ENCODE measurements around the gene IQCH. TPM values are rescaled to one million over a fixed set of nuclear protein-coding genes. Genes with fewer than 3 reads are reported as not detected.
A peak's percentile ranks its signal among the peaks of the same experiment; 100 is the strongest.

IQCH gene
- total and polyA plus RNA-seq, 2 experiments from 2014 or later, result 2.1 to 4.1 TPM

DNA sequence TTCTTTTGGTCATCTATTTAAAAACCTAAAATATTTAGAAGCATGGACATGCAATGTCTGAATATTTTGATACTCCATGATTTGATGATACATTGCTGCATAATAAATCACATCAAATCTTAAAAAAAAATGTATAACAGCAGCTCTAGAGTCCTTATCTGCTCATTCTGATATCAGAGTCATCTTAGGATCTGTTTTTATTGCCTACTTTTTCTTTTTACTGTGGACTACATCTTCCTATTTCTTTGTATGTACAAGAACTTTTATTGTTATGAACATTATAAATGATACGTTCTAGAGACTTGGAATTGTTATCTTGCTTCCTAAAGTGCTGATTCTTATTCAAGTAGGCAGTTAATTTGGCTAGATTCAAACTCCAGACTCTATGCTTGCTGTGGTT, 72.7 kb downstream of the IQCH start:
- Histone ChIP-seq H3K79me2 (ENCODE audit: insufficient read depth) (no peaks in the 10 kb centered on the region), H3F3A (ENCODE audit: insufficient read depth) (no peaks in the 10 kb centered on the region), H3K9me2 (ENCODE audit: insufficient read depth) (no peaks in the 10 kb centered on the region), H3K27ac (no peak overlapping the region), H3K9me3 (ENCODE audit: low read depth) (no peaks in the 10 kb centered on the region), H3K4me3 (no peak overlapping the region), H3K36me3 (ENCODE audit: low read depth) (no peaks in the 10 kb centered on the region), H3K4me2 (ENCODE audit: unreplicated experiment) (no peak overlapping the region), H3K4me1 (ENCODE audit: insufficient read depth) (no peaks in the 10 kb centered on the region), H3K27me3 (replicated peaks; ENCODE audit: insufficient read depth) (no peaks in the 10 kb centered on the region), H4K20me1 (ENCODE audit: insufficient read depth) (no peaks in the 10 kb centered on the region), H3K9ac (no peak overlapping the region), H2AFZ (no peak overlapping the region)
- in situ Hi-C loops (cut with MboI), result no loop called here
- WGBS, 2 experiments (ENCODE audit: low coverage in 1 of 2, low lambda C conversion rate in 2 of 2, missing lambda C conversion rate in 2 of 2), result 68 to 74% methylated on average over 1 of the region's 1 CpG
- no peak for DNase-seq
- TF ChIP-seq EZH2 (IDR thresholded peaks at IDR 0.05; ENCODE audit: insufficient read depth, poor library complexity, severe bottlenecking) (no peak), EZH2phosphoT487 (IDR thresholded peaks at IDR 0.05; ENCODE audit: insufficient read depth, low read depth) (no peak)

DNA sequence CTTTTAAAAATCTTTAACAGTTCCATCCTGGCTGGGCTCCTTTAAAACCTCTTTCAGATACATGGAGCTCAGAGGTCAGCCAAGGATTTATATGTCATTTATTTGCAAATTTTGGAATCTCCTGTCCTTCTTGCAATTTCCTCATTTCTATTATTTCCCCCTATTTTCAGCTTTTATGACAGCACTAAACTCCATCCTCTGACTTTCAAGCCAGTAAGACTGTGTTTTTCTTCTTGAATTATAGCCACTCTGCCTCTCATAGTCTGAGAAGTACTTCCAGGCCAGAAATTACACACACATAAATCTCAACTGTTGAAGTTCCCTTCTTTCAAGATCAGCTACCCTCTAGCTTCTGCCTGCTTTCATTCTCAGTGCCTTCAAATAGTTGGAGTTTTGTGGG, 73.2 kb downstream of the IQCH start:
- Histone ChIP-seq H3K4me3 (no peak overlapping the region), H3K9me2 (ENCODE audit: insufficient read depth) (peaks cover 4% of the 10 kb centered on the region; the same call in 1 of the 2 replicates), H2AFZ (no peak overlapping the region), H3K36me3 (ENCODE audit: low read depth) (no peaks in the 10 kb centered on the region), H3K27me3 (replicated peaks; ENCODE audit: insufficient read depth) (no peaks in the 10 kb centered on the region), H4K20me1 (ENCODE audit: insufficient read depth) (no peaks in the 10 kb centered on the region), H3K9ac (no peak overlapping the region), H3F3A (ENCODE audit: insufficient read depth) (no peaks in the 10 kb centered on the region), H3K4me1 (ENCODE audit: insufficient read depth) (no peaks in the 10 kb centered on the region), H3K79me2 (ENCODE audit: insufficient read depth) (no peaks in the 10 kb centered on the region), H3K27ac (no peak overlapping the region), H3K9me3 (ENCODE audit: low read depth) (no peaks in the 10 kb centered on the region), H3K4me2 (ENCODE audit: unreplicated experiment) (no peak overlapping the region)
- in situ Hi-C loops (cut with MboI), result no loop called here
- no peak for DNase-seq
- TF ChIP-seq EZH2 (IDR thresholded peaks at IDR 0.05; ENCODE audit: insufficient read depth, poor library complexity, severe bottlenecking) (no peak), EZH2phosphoT487 (IDR thresholded peaks at IDR 0.05; ENCODE audit: insufficient read depth, low read depth) (no peak)

DNA sequence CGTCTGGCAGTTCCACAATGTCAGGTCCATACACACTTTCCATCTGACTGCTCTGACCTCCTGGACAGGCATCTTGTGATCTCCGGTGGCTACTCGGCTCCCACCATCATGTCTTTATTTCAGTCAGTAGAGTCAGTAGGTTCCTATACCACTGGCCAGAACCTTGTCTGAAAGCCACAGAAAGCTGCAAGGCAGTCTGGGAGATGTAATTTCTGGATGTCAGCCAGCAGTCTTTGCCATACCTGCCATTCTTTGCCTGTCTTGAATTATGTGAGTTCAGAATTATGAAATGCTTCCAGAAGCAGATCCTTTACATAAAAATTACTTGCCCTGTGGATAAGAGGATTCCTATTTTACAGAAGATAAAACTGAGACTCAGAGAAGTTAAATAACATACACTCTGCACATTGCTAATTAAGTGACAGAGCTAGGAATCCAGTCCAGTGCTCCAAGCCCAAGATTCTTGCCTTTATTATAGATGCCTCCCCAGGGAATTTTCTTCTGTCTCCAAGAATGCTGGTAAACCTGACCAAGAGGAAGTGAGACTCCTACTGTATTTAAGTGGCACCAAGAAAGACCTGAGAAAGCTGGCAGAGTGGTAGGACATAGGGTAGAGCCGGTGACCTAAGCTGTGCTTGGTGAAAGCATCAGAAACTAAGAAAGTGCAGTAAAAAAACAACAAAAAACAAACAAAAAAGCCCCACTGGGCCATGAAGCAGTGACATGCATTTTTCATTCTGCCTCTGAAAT, 75.6 kb downstream of the IQCH start:
- Histone ChIP-seq H3K9ac (no peak overlapping the region), H3K79me2 (ENCODE audit: insufficient read depth) (no peaks in the 10 kb centered on the region), H3K27me3 (replicated peaks; ENCODE audit: insufficient read depth) (no peaks in the 10 kb centered on the region), H3K27ac (no peak overlapping the region), H3K4me3 (no peak overlapping the region), H3K36me3 (ENCODE audit: low read depth) (no peaks in the 10 kb centered on the region), H3F3A (ENCODE audit: insufficient read depth) (no peaks in the 10 kb centered on the region), H3K9me2 (ENCODE audit: insufficient read depth) (peaks cover 4% of the 10 kb centered on the region; the same call in 1 of the 2 replicates), H3K4me1 (ENCODE audit: insufficient read depth) (no peaks in the 10 kb centered on the region), H4K20me1 (ENCODE audit: insufficient read depth) (no peaks in the 10 kb centered on the region), H3K9me3 (ENCODE audit: low read depth) (no peaks in the 10 kb centered on the region), H3K4me2 (ENCODE audit: unreplicated experiment) (no peak overlapping the region), H2AFZ (no peak overlapping the region)
- no peak for DNase-seq
- TF ChIP-seq EZH2 (IDR thresholded peaks at IDR 0.05; ENCODE audit: insufficient read depth, poor library complexity, severe bottlenecking) (no peak), EZH2phosphoT487 (IDR thresholded peaks at IDR 0.05; ENCODE audit: insufficient read depth, low read depth) (no peak)
- in situ Hi-C loops (cut with MboI), result no loop called here
- WGBS, 2 experiments (ENCODE audit: low coverage in 1 of 2, low lambda C conversion rate in 2 of 2, missing lambda C conversion rate in 2 of 2), result 75 to 78% methylated on average over 4 of the region's 4 CpGs

DNA sequence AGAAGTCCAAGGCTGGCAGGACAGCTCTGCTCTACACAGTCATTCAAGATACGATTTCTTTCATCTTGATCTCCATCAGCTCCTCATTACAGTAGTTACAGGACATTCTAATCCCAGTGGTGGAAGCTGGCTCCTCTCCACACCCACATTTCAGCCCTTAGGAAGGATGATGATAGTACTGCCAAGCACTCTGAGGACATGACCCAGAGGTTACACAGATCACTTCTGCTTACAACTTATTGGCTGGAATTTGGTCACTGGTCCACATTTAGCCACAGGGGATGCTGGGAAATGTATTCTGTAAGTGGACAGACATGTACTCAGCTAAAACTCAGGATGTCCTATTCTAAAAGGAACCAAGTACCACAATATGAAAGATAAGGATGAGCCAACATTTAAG, 77.1 kb downstream of the IQCH start:
- TF ChIP-seq EZH2phosphoT487 (IDR thresholded peaks at IDR 0.05; ENCODE audit: insufficient read depth, low read depth) (no peak), EZH2 (IDR thresholded peaks at IDR 0.05; ENCODE audit: insufficient read depth, poor library complexity, severe bottlenecking) (no peak)
- Histone ChIP-seq H3F3A (ENCODE audit: insufficient read depth) (no peaks in the 10 kb centered on the region), H3K27me3 (replicated peaks; ENCODE audit: insufficient read depth) (no peaks in the 10 kb centered on the region), H3K9me3 (ENCODE audit: low read depth) (no peaks in the 10 kb centered on the region), H3K4me1 (ENCODE audit: insufficient read depth) (no peaks in the 10 kb centered on the region), H3K9ac (no peak overlapping the region), H3K4me2 (ENCODE audit: unreplicated experiment) (no peak overlapping the region), H3K4me3 (no peak overlapping the region), H2AFZ (no peak overlapping the region), H3K36me3 (ENCODE audit: low read depth) (no peaks in the 10 kb centered on the region), H3K9me2 (ENCODE audit: insufficient read depth) (peaks cover 4% of the 10 kb centered on the region; the same call in 1 of the 2 replicates), H3K79me2 (ENCODE audit: insufficient read depth) (no peaks in the 10 kb centered on the region), H3K27ac (no peak overlapping the region), H4K20me1 (ENCODE audit: insufficient read depth) (no peaks in the 10 kb centered on the region)
- in situ Hi-C loops (cut with MboI), result no loop called here
- WGBS, 2 experiments (ENCODE audit: low coverage in 1 of 2, low lambda C conversion rate in 2 of 2, missing lambda C conversion rate in 2 of 2), result 9 to 10% methylated on average over 1 of the region's 1 CpG
- DNase-seq, result peak; percentile 13
